GM18870 (cell line): ENCODE data around the gene CEP164.

Experiments used
- ATAC-seq: cut with Tn5 transposase; IDR thresholded peaks from one replicate; pipeline ENCODE4 v1.9.1; 2021; ENCODE audit warnings: moderate library complexity; ENCODE audit not compliant: unreplicated experiment

Gene CEP164

GRCh38 chr11:117457835-117458234 lies 130.2 kb downstream of the CEP164 start:
- ATAC-seq, result no peak

GRCh38 chr11:117458275-117459122 lies 130.8 kb downstream of the CEP164 start:
- no peak for ATAC-seq

GRCh38 chr11:117459123-117459978 lies 131.7 kb downstream of the CEP164 start:
- ATAC-seq, result no peak

DNA sequence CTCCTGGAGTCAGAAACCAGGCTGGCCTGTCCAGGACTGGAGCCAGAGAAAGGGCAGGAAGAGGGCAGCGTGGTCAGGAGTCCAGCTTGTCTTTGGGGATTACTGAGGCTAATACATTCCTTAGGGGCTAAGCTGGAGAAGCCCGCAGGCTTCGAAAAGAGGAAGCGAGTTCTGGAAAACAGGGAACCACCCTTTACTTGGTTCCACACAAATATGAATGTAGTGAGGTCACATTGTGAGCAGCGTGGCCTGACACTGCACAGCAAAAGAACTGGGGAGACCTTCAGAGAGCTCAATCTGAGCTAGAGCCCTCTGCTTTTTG lies 132.3 kb downstream of the CEP164 start:
- ATAC-seq, result no peak

GRCh38 chr11:117461396-117462182 lies 133.9 kb downstream of the CEP164 start:
- ATAC-seq, result no peak

DNA sequence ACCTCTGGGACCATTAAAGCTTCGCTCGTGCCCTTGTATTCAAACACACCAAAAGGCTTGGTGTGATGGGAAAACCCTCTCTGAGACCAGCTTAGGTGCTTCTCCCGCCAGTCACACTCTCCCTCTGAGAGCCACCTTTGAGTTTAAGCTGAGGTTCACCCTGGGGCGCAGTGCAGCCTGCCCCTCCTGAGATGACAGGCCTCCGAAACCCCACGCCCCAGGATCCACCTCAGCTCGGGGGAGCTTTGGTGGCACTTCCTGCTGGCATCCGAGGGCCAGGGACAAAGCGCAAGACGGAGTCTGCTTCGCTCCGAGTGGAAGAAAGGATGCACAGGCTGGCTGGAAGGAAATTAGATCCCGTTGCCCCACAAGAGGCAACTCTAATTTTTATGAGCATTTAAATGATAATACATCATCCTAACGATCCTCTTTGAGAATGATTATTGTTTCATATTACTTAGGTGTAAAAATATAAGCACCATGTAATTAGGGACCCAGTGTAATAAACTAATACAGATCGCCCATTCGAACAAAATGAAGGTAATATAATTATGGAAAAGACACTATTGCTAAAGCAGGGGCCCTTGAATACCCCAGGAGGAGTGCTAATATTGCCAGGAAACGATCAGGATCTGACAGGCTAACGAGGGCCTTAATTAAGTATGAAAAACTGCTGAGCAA lies 134.7 kb downstream of the CEP164 start:
- ATAC-seq, result no peak

DNA sequence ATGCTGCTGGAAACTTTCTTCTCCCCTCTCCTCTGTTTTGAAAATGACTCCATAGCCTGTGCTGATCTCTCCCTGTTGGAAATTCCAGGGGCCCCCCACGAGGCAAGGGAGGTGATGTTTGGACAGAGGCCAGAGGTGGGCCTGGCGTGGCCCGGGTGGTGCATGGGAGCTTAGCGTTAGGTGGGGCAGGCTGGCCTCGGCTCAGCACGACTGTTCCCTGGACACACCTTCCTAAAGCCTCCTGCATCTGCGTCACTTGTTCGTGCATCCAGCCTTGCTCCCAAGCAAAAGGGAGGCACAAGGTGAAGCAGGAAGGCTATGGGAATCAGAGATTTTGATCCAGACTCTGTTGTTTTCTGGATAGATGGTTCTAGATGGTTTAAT lies 135.2 kb downstream of the CEP164 start:
- no peak for ATAC-seq
